Measurements from ENCODE around the gene CNTN1.

GRCh38 chr12:40819436-40820108 is 127.3 kb downstream of the CNTN1 start:
- TF ChIP-seq POLR2A (IDR thresholded peaks at IDR 0.05) (no peak), CTCF (IDR thresholded peaks at IDR 0.05) (no peak)
